Sigmoid colon (tissue), 4 donors: ENCODE measurements around the gene OR2L8.

ENCODE experiments used
- POLR2AphosphoS5 ChIP-seq, 4 donors: sonication (generic); formaldehyde crosslinking; IDR thresholded peaks; one replicate each; pipeline ENCODE4 v1.6.1; 2017; ENCODE audit warnings: antibody characterized with exemption in 4 of 4
- TF ChIP-seq, protein P1 (sequence below), 4 experiments: fragments of 450-650 bp in 3 of 4; fragments of 200-600 bp in 1 of 4; IDR thresholded peaks; one replicate each; pipeline ENCODE4 v1.5.1; 2016 to 2019; ENCODE audit warnings: antibody characterized with exemption in 4 of 4, mild to moderate bottlenecking in 3 of 4, moderate library complexity in 2 of 4

DNA sequence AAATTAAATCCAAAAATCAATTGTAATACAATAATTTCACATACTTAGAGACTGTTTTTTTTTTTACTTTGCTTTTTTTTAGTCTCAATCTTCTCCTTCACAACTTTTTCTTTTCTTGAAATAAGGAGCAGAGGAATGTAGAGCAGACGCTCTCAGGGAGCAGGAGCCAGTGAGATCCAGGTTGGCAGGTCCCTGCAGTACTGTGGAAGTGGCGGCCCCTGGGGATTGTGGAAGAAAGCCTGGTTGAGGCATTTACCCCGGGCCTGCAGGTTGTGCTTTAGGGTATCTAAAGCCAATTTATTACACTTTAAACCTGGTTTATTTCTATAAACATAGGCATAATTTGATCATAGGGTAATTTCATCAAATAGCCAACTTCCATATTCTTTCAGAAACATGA, 24.7 kb upstream of the OR2L8 start:
- TF ChIP-seq, protein P1, sequence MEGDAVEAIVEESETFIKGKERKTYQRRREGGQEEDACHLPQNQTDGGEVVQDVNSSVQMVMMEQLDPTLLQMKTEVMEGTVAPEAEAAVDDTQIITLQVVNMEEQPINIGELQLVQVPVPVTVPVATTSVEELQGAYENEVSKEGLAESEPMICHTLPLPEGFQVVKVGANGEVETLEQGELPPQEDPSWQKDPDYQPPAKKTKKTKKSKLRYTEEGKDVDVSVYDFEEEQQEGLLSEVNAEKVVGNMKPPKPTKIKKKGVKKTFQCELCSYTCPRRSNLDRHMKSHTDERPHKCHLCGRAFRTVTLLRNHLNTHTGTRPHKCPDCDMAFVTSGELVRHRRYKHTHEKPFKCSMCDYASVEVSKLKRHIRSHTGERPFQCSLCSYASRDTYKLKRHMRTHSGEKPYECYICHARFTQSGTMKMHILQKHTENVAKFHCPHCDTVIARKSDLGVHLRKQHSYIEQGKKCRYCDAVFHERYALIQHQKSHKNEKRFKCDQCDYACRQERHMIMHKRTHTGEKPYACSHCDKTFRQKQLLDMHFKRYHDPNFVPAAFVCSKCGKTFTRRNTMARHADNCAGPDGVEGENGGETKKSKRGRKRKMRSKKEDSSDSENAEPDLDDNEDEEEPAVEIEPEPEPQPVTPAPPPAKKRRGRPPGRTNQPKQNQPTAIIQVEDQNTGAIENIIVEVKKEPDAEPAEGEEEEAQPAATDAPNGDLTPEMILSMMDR (IDR thresholded peaks at IDR 0.05), result no peak
- TF ChIP-seq POLR2AphosphoS5 (IDR thresholded peaks at IDR 0.05), result no peak
